ENCODE measurements around the gene AQP12B.
"Not testable (repeated sequence)": the region's sequence is repeated elsewhere in the genome, so short reads cannot be mapped to it uniquely, and the experiment has no call there.

- TF ChIP-seq, protein P1, sequence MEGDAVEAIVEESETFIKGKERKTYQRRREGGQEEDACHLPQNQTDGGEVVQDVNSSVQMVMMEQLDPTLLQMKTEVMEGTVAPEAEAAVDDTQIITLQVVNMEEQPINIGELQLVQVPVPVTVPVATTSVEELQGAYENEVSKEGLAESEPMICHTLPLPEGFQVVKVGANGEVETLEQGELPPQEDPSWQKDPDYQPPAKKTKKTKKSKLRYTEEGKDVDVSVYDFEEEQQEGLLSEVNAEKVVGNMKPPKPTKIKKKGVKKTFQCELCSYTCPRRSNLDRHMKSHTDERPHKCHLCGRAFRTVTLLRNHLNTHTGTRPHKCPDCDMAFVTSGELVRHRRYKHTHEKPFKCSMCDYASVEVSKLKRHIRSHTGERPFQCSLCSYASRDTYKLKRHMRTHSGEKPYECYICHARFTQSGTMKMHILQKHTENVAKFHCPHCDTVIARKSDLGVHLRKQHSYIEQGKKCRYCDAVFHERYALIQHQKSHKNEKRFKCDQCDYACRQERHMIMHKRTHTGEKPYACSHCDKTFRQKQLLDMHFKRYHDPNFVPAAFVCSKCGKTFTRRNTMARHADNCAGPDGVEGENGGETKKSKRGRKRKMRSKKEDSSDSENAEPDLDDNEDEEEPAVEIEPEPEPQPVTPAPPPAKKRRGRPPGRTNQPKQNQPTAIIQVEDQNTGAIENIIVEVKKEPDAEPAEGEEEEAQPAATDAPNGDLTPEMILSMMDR (IDR thresholded peaks at IDR 0.05; ENCODE audit: borderline replicate concordance, extremely low read depth, low read length, poor library complexity, severe bottlenecking), result not testable (repeated sequence)
- not testable (repeated sequence) for TF ChIP-seq EZH2 (IDR thresholded peaks at IDR 0.05; ENCODE audit: borderline replicate concordance, low read depth, low read length, severe bottlenecking)
Measured at GRCh38 chr2:240683329-240683979, 769 bp upstream of the AQP12B start.
